Hepatocyte (in vitro differentiated cells): ENCODE data around the gene BCAS3.

Source experiments
- EZH2 ChIP-seq: fragments of 200-600 bp; sonication (generic); IDR thresholded peaks from 2 replicates; pipeline ENCODE4 v1.6.1; 2016; ENCODE audit warnings: antibody characterized with exemption, mild to moderate bottlenecking, borderline replicate concordance
- TF ChIP-seq, protein P1 (sequence below): fragments of 200-600 bp; sonication (generic); IDR thresholded peaks from 2 replicates; pipeline ENCODE4 v1.5.1; 2016; ENCODE audit warnings: antibody characterized with exemption, mild to moderate bottlenecking; ENCODE audit not compliant: poor library complexity

DNA sequence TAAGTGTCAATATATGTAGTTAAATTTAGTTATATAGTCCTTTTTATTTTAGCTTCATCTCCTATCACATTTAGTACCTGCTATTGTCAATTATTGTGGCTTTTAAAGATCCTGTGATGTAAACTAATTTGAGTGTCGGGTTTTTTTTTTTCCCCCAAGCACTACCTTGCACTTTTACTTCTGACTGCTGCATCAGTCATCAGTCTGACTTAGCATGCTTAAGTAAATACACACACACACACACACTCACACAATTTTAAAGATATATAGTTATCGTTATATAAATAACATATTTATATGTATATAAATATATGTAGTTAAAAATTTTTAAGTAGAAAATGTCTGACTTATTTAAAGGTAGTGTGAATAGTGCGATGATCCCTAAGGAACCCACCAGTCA, 127.2 kb downstream of the BCAS3 start:
- TF ChIP-seq, protein P1, sequence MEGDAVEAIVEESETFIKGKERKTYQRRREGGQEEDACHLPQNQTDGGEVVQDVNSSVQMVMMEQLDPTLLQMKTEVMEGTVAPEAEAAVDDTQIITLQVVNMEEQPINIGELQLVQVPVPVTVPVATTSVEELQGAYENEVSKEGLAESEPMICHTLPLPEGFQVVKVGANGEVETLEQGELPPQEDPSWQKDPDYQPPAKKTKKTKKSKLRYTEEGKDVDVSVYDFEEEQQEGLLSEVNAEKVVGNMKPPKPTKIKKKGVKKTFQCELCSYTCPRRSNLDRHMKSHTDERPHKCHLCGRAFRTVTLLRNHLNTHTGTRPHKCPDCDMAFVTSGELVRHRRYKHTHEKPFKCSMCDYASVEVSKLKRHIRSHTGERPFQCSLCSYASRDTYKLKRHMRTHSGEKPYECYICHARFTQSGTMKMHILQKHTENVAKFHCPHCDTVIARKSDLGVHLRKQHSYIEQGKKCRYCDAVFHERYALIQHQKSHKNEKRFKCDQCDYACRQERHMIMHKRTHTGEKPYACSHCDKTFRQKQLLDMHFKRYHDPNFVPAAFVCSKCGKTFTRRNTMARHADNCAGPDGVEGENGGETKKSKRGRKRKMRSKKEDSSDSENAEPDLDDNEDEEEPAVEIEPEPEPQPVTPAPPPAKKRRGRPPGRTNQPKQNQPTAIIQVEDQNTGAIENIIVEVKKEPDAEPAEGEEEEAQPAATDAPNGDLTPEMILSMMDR: no peak
- no peak for TF ChIP-seq EZH2
